GM23248 (cell line): Measurements from ENCODE around the gene RNF130. TPM values are rescaled to one million over a fixed set of nuclear protein-coding genes. Genes with fewer than 3 reads are reported as not detected.

ENCODE experiments used
- DNase-seq: peaks from one replicate; pipeline ENCODE4 v3.0.0-alpha.2; 2015
- H2AFZ ChIP-seq: fragments of 200-600 bp; sonication (generic); 2 replicates; pipeline ENCODE4 v1.6.1; 2016; ENCODE audit warnings: antibody characterized with exemption
- H3F3A ChIP-seq: fragments of 200-600 bp; sonication (generic); 2 replicates; pipeline ENCODE4 v1.6.1; 2016; ENCODE audit warnings: mild to moderate bottlenecking, antibody characterized with exemption, mixed run types; ENCODE audit not compliant: insufficient read depth
- H3K27ac ChIP-seq: fragments of 200-600 bp; sonication (generic); 2 replicates; pipeline ENCODE4 v1.5.1; 2016; ENCODE audit warnings: mild to moderate bottlenecking
- H3K27me3 ChIP-seq: fragments of 200-600 bp; sonication (generic); replicated peaks from 2 replicates; pipeline ENCODE4 v1.6.1; 2016; ENCODE audit warnings: mild to moderate bottlenecking; ENCODE audit not compliant: insufficient read depth
- H3K36me3 ChIP-seq: fragments of 200-600 bp; sonication (generic); 2 replicates; pipeline ENCODE4 v1.6.1; 2016; ENCODE audit warnings: low read depth, mild to moderate bottlenecking
- H3K4me1 ChIP-seq: fragments of 200-600 bp; sonication (generic); 2 replicates; pipeline ENCODE4 v1.6.1; 2016; ENCODE audit warnings: mild to moderate bottlenecking; ENCODE audit not compliant: insufficient read depth
- H3K4me2 ChIP-seq: fragments of 200-600 bp; sonication (generic); one replicate; pipeline ENCODE4 v1.6.1; 2016; ENCODE audit warnings: mild to moderate bottlenecking; ENCODE audit not compliant: unreplicated experiment
- H3K4me3 ChIP-seq: fragments of 200-600 bp; sonication (generic); 2 replicates; pipeline ENCODE4 v1.5.1; 2016; ENCODE audit warnings: mild to moderate bottlenecking
- H3K79me2 ChIP-seq: fragments of 200-600 bp; sonication (generic); 2 replicates; pipeline ENCODE4 v1.6.1; 2016; ENCODE audit warnings: mild to moderate bottlenecking; ENCODE audit not compliant: insufficient read depth
- H3K9ac ChIP-seq: fragments of 200-600 bp; sonication (generic); 2 replicates; pipeline ENCODE4 v1.6.1; 2016; ENCODE audit warnings: mild to moderate bottlenecking
- H3K9me2 ChIP-seq: fragments of 200-600 bp; sonication (generic); 2 replicates; pipeline ENCODE4 v1.6.1; 2016; ENCODE audit warnings: mixed run types, mild to moderate bottlenecking, moderate library complexity; ENCODE audit not compliant: insufficient read depth
- H3K9me3 ChIP-seq: fragments of 200-600 bp; sonication (generic); one replicate; pipeline ENCODE4 v1.6.1; 2017; ENCODE audit warnings: low read depth
- H4K20me1 ChIP-seq: fragments of 200-600 bp; sonication (generic); 2 replicates; pipeline ENCODE4 v1.6.0; 2016; ENCODE audit not compliant: insufficient read depth
- EZH2 ChIP-seq: fragments of 200-600 bp; sonication (generic); IDR thresholded peaks from 2 replicates; pipeline ENCODE4 v1.6.1; 2018; ENCODE audit warnings: antibody characterized with exemption, mild to moderate bottlenecking; ENCODE audit not compliant: insufficient read depth, poor library complexity, severe bottlenecking
- EZH2phosphoT487 ChIP-seq: fragments of 200-600 bp; sonication (generic); IDR thresholded peaks from 2 replicates; pipeline ENCODE4 v1.6.1; 2018; ENCODE audit warnings: antibody characterized with exemption, moderate library complexity, mild to moderate bottlenecking, low read depth; ENCODE audit not compliant: insufficient read depth
- WGBS, 2 experiments: methylation state at CpG; one replicate each; pipeline ENCODE4 v1.1.6; 2015 to 2017; ENCODE audit warnings: low lambda C conversion rate in 2 of 2, low coverage in 1 of 2; ENCODE audit errors: missing lambda C conversion rate in 2 of 2; 5-methylcytosine and 5-hydroxymethylcytosine counted together
- in situ Hi-C: fragments of 300-500 bp; cut with MboI; formaldehyde crosslinking; loops from 2 replicates; pipeline ENCODE4 v1.15.0; 2020
- polyA plus RNA-seq: library from polyadenylated mRNA; unstranded; fragments of >200 nt; fragmentation: Nextera tagmentation; extraction: Ambion mirVana; gene quantifications from 2 replicates; pipeline ENCODE4 v1.2.1, GENCODE V29; 2016
- total RNA-seq: library from RNA; depleted of rRNA; stranded (reverse); fragments of >200 nt; shearing (Covaris generic); gene quantifications from 2 replicates; pipeline ENCODE4 v1.2.3, GENCODE V29; 2014

Gene RNF130
- total and polyA plus RNA-seq, 2 experiments from 2014 or later = 27.3 to 49.8 TPM

DNA sequence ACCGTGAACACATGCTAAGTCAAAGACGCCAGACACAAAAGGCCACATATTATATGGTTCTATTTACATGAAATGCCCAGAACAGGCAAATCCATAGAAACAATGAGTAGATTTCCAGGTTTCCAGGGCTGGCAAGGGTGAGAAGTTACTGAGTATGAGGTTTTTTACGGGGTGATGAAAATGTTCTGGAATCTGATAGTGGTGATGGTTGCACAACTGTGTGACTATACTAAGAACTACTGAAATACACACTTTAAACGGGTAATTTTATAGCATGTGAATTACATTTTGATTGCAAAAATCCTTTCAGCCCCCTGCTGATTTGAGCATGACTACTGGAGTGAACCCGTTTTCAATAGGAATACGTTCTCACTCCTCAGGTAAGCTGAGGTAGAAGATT, 117.1 kb downstream of the RNF130 start:
- no peak overlapping the region for H3K9ac ChIP-seq
- H3F3A ChIP-seq = 0 out of 2 replicates have a peak, but pooled peaks cover 8% of the 10 kb centered on the region
- no peaks in the 10 kb centered on the region for H3K36me3 ChIP-seq
- 67% methylated on average over 6 of the region's 6 CpGs for WGBS, 2 experiments
- no peak overlapping the region for H3K27ac ChIP-seq
- no peaks in the 10 kb centered on the region for H3K79me2 ChIP-seq
- H3K4me2 ChIP-seq = no peak overlapping the region
- in situ Hi-C loops = no loop called here
- DNase-seq = peak; percentile 70
- no peaks in the 10 kb centered on the region for H3K27me3 ChIP-seq
- H2AFZ ChIP-seq = no peak overlapping the region
- H3K4me1 ChIP-seq = peaks cover 10% of the 10 kb centered on the region; the same call in 1 of the 2 replicates
- no peaks in the 10 kb centered on the region for H4K20me1 ChIP-seq
- H3K4me3 ChIP-seq = no peak overlapping the region
- TF ChIP-seq EZH2phosphoT487 (no peak), EZH2 (no peak)
- no peaks in the 10 kb centered on the region for H3K9me2 ChIP-seq
- no peaks in the 10 kb centered on the region for H3K9me3 ChIP-seq

DNA sequence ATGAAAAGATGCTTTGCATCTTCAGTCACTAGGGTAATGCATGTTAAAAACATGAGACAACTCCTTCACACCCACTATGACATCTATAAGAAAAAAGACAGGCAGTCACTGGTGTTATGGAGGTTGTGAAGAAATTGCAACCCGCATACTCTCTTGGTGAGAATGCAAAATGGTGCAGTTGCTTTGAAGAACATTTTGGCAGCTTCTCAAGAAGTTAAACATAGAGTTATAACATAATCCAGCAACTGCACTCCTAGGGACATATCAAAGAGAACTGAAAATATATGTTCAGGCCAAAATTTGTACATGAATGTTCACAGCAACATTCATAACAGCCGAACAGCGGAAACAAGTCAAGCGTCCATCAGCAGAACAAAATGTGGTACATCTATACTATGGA, 117.6 kb downstream of the RNF130 start:
- WGBS, 2 experiments = 96% methylated on average over 4 of the region's 4 CpGs
- no peaks in the 10 kb centered on the region for H3K79me2 ChIP-seq
- no peak overlapping the region for H3K9ac ChIP-seq
- in situ Hi-C loops = no loop called here
- no peak overlapping the region for H3K4me2 ChIP-seq
- peak; percentile 14 for DNase-seq
- peaks cover 10% of the 10 kb centered on the region; the same call in 1 of the 2 replicates for H3K4me1 ChIP-seq
- H3K27me3 ChIP-seq = no peaks in the 10 kb centered on the region
- H2AFZ ChIP-seq = no peak overlapping the region
- no peak overlapping the region for H3K4me3 ChIP-seq
- H4K20me1 ChIP-seq = no peaks in the 10 kb centered on the region
- no peak overlapping the region for H3K27ac ChIP-seq
- 0 out of 2 replicates have a peak, but pooled peaks cover 8% of the 10 kb centered on the region for H3F3A ChIP-seq
- H3K9me3 ChIP-seq = no peaks in the 10 kb centered on the region
- TF ChIP-seq EZH2 = no peak
- TF ChIP-seq EZH2phosphoT487 = no peak
- H3K9me2 ChIP-seq = no peaks in the 10 kb centered on the region
- no peaks in the 10 kb centered on the region for H3K36me3 ChIP-seq

DNA sequence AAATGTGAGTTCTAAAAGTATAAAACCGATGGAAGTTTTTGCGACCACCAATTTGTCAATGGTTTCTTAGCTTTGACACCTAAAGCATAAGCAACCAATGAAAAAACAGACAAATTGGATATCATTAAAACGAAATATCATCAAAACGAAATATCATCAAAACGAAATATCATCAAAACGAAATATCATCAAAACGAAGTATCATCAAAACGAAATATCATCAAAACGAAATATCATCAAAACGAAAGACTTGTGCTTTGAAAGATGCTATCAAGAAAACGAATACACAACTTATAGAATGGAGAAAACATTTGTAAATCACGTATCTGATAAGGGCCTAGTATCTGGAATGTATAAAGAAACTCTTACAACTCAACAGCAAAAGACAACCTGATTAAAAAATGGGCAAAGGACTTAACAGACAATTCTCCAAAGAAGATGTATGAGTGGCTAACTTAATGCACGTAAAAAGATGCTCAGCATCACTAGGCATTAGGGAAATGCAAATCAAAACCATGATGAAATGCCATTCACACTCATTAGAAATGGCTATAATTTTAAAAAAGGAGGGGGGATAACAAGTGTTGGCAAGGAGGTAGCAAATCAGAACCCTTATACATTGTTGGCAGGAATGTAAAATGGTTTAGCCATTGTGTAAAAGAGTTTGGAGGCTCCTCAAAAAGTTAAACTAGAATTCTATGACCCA, 134.4 kb downstream of the RNF130 start:
- Histone ChIP-seq H3K4me1 (no peaks in the 10 kb centered on the region), H3K9me2 (no peaks in the 10 kb centered on the region), H3K79me2 (no peaks in the 10 kb centered on the region), H3K36me3 (no peaks in the 10 kb centered on the region), H3K4me3 (no peak overlapping the region), H3K27ac (no peak overlapping the region), H3F3A (no peaks in the 10 kb centered on the region), H3K4me2 (no peak overlapping the region), H3K9ac (no peak overlapping the region), H4K20me1 (no peaks in the 10 kb centered on the region), H2AFZ (no peak overlapping the region), H3K27me3 (no peaks in the 10 kb centered on the region), H3K9me3 (no peaks in the 10 kb centered on the region)
- in situ Hi-C loops = no loop called here
- no peak for DNase-seq
- 67 to 70% methylated on average over 13 of the region's 13 CpGs for WGBS, 2 experiments
- no peak for TF ChIP-seq EZH2phosphoT487
- no peak for TF ChIP-seq EZH2

DNA sequence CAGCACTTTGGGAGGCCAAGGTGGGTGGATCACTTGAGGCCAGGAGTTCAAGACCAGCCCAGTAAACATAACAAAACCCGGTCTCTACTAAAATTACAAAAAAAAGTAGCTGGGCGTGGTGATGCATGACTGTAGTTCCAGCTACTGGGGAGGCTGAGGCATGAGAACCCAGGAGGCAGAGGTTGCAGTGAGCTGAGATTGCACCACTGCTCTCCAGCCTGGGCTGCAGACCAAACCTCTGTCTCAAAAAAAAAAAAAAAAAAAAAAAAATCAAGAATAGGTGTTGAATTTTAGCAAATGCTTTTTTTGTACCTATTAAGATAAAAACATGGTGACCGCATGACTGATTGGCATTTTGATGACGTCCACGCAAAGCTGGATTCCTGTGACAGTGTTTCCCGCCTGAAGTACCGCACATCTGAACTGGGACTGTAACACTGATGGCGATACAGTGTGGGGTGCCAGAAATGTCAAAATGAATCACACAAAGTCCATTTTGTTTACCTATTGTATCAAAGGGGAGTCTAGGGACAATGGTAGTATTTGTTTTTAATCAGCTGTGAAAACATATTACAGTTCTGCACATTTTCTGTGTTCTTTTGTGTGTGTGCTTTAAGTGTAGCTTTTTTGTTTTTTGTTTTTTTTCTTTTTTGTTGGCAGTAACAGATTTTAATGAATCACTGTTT, 140.6 kb downstream of the RNF130 start:
- in situ Hi-C loops = no loop called here
- H3K27me3 ChIP-seq = no peaks in the 10 kb centered on the region
- no peaks in the 10 kb centered on the region for H3K4me1 ChIP-seq
- no peak overlapping the region for H3K4me2 ChIP-seq
- H3K9ac ChIP-seq = no peak overlapping the region
- H3K9me2 ChIP-seq = no peaks in the 10 kb centered on the region
- H3K4me3 ChIP-seq = no peak overlapping the region
- no peak overlapping the region for H3K27ac ChIP-seq
- H4K20me1 ChIP-seq = no peaks in the 10 kb centered on the region
- no peaks in the 10 kb centered on the region for H3K9me3 ChIP-seq
- no peaks in the 10 kb centered on the region for H3F3A ChIP-seq
- TF ChIP-seq EZH2 (no peak), EZH2phosphoT487 (no peak)
- 87 to 89% methylated on average over 8 of the region's 8 CpGs for WGBS, 2 experiments
- no peak overlapping the region for H2AFZ ChIP-seq
- DNase-seq = no peak
- H3K36me3 ChIP-seq = no peaks in the 10 kb centered on the region
- no peaks in the 10 kb centered on the region for H3K79me2 ChIP-seq
